NCI-H226 (cell line): ENCODE data around the gene METTL9.
A peak's percentile ranks its signal among the peaks of the same experiment; 100 is the strongest.
"Not testable (repeated sequence)": the region's sequence is repeated elsewhere in the genome, so short reads cannot be mapped to it uniquely, and the experiment has no call there.

Experiments used
- DNase-seq: peaks from one replicate; pipeline ENCODE4 v3.0.0-alpha.2; 2015

The METTL9 gene

GRCh38 chr16:21667575-21667974 is 68.2 kb downstream of the METTL9 start:
- DNase-seq, result no peak

GRCh38 chr16:21673469-21673868 is 74.1 kb downstream of the METTL9 start:
- DNase-seq, result no peak

GRCh38 chr16:21674456-21674855 is 75.1 kb downstream of the METTL9 start:
- not testable (repeated sequence) for DNase-seq

GRCh38 chr16:21680714-21681113 is 81.3 kb downstream of the METTL9 start:
- DNase-seq, result not testable (repeated sequence)

- no peak for DNase-seq
Observed at GRCh38 chr16:21683184-21683583, 83.8 kb downstream of the METTL9 start.

- no peak for DNase-seq
Observed at GRCh38 chr16:21684199-21684598, 84.8 kb downstream of the METTL9 start.

- peak; percentile 5 for DNase-seq
Observed at GRCh38 chr16:21685034-21685455, 85.7 kb downstream of the METTL9 start.

- no peak for DNase-seq
Observed at GRCh38 chr16:21689107-21689506, 89.7 kb downstream of the METTL9 start.

GRCh38 chr16:21690967-21691366 is 91.6 kb downstream of the METTL9 start:
- not testable (repeated sequence) for DNase-seq

- no peak for DNase-seq
Observed at GRCh38 chr16:21694609-21695008, 95.2 kb downstream of the METTL9 start.

- no peak for DNase-seq
Observed at GRCh38 chr16:21697032-21697431, 97.7 kb downstream of the METTL9 start.

- DNase-seq, result no peak
Observed at GRCh38 chr16:21698169-21699032, 99.0 kb downstream of the METTL9 start.

GRCh38 chr16:21701271-21701670 is 101.9 kb downstream of the METTL9 start:
- peak; percentile 31 for DNase-seq

- DNase-seq, result no peak
Observed at GRCh38 chr16:21702276-21702675, 102.9 kb downstream of the METTL9 start.

GRCh38 chr16:21703156-21703555 is 103.8 kb downstream of the METTL9 start:
- no peak for DNase-seq

- no peak for DNase-seq
Observed at GRCh38 chr16:21703589-21704174, 104.3 kb downstream of the METTL9 start.

GRCh38 chr16:21704266-21704665 is 104.9 kb downstream of the METTL9 start:
- no peak for DNase-seq

- DNase-seq, result no peak
Observed at GRCh38 chr16:21704733-21705132, 105.4 kb downstream of the METTL9 start.
